GM12878 (cell line): ENCODE data around the gene ATP6V0A1. TPM values are rescaled to one million over a fixed set of nuclear protein-coding genes. Genes with fewer than 3 reads are reported as not detected.

ENCODE experiments used
- ATAC-seq: fragments of 200-7000 bp; cut with Tn5 transposase; 3 replicates; pipeline ENCODE4 v1.9.1; 2020; ENCODE audit warnings: mild to moderate bottlenecking, moderate library complexity
- BruUV-seq: library from RNA; stranded (reverse); fragments of 400-500 nt; replicated peaks from 2 replicates; lab custom pipeline; 2021; lab: Mats Ljungman, UMichigan
- CTCF ChIA-PET: fragments of 300-600 bp; sonication (Branson Sonifier 250); formaldehyde crosslinking; extraction: SDS; loops from one replicate; lab custom pipeline; 2021; ENCODE audit warnings: inconsistent platforms; lab: Yijun Ruan, JAX
- POLR2A ChIA-PET: fragments of 350-600 bp; formaldehyde crosslinking; extraction: SDS; loops from one replicate; lab custom pipeline; 2021; ENCODE audit warnings: inconsistent platforms; lab: Charles Lee
- RAD21 ChIA-PET: fragments of 300-600 bp; sonication (Branson Sonifier 250); formaldehyde crosslinking; loops from one replicate; lab custom pipeline; 2023; ENCODE audit warnings: antibody characterized with exemption; ENCODE audit not compliant: unreplicated experiment; lab: Charles Lee
- SMC1A ChIA-PET: fragments of 300-600 bp; sonication (Branson Sonifier 250); formaldehyde crosslinking; loops from one replicate; lab custom pipeline; 2023; ENCODE audit not compliant: unreplicated experiment, uncharacterized antibody; lab: Charles Lee
- DNase-seq: peaks from one replicate; pipeline ENCODE4 v3.0.0-alpha.2; 2011; ENCODE audit warnings: low read depth, low spot score
- FAIRE-seq: peaks from 3 replicates; lab custom pipeline; 2011; peaks lifted over from hg19 to GRCh38; lab: Jason Lieb, UNC
- H2AFZ ChIP-seq: 2 replicates; pipeline ENCODE4 v1.6.0; 2011; ENCODE audit warnings: low read depth, low read length, control low read depth; ENCODE audit not compliant: control insufficient read depth
- H3K27ac ChIP-seq: 2 replicates; pipeline ENCODE4 v1.5.1; 2011; ENCODE audit warnings: control low read depth; ENCODE audit not compliant: control insufficient read depth, insufficient read depth
- H3K27me3 ChIP-seq, 2 experiments: replicated peaks in 1 of 2; 2 replicates each; pipeline versions ENCODE4 v1.6.0 to v1.6.1; 2011; ENCODE audit warnings: low read length in 1 of 2; ENCODE audit not compliant: control insufficient read depth in 2 of 2, insufficient read depth in 2 of 2
- H3K36me3 ChIP-seq, 2 experiments: 2 replicates each; pipeline ENCODE4 v1.5.1; 2011; ENCODE audit warnings: low read length in 1 of 2; ENCODE audit not compliant: control insufficient read depth in 2 of 2, insufficient read depth in 2 of 2
- H3K4me1 ChIP-seq: 2 replicates; pipeline ENCODE4 v1.6.1; 2011; ENCODE audit warnings: mild to moderate bottlenecking, low read length, moderate library complexity, mixed read lengths; ENCODE audit not compliant: control insufficient read depth, insufficient read depth
- H3K4me2 ChIP-seq: 2 replicates; pipeline ENCODE4 v1.6.0; 2011; ENCODE audit warnings: control low read depth; ENCODE audit not compliant: control insufficient read depth, insufficient read depth
- H3K4me3 ChIP-seq: fragments of 200-600 bp; sonication (generic); 2 replicates; pipeline ENCODE4 v1.5.1; 2016
- H3K79me2 ChIP-seq: 2 replicates; pipeline ENCODE4 v1.6.0; 2011; ENCODE audit warnings: low read length; ENCODE audit not compliant: control insufficient read depth, insufficient read depth
- H3K9ac ChIP-seq: 2 replicates; pipeline ENCODE4 v1.8.0; 2011; ENCODE audit warnings: low read length, control low read depth, mixed read lengths; ENCODE audit not compliant: control insufficient read depth, insufficient read depth
- H3K9me3 ChIP-seq: replicated peaks from 3 replicates; pipeline ENCODE4 v1.5.1; 2011; ENCODE audit warnings: mild to moderate bottlenecking, low read length; ENCODE audit not compliant: control insufficient read depth, insufficient read depth
- H4K20me1 ChIP-seq: 2 replicates; pipeline ENCODE4 v1.6.0; 2011; ENCODE audit not compliant: control insufficient read depth, insufficient read depth
- E4F1 ChIP-seq: fragments of 450-650 bp; IDR thresholded peaks from 2 replicates; pipeline ENCODE4 v1.6.1; 2018; ENCODE audit warnings: borderline replicate concordance, mild to moderate bottlenecking; ENCODE audit not compliant: partially characterized antibody
- JUND ChIP-seq: IDR thresholded peaks from 2 replicates; pipeline ENCODE4 v1.6.1; 2012; ENCODE audit warnings: low read depth, mild to moderate bottlenecking, low read length, improper control_type of control experiment, moderate library complexity
- KLF5 ChIP-seq: fragments of 450-650 bp; IDR thresholded peaks from 2 replicates; pipeline ENCODE4 v1.6.1; 2014; ENCODE audit warnings: mild to moderate bottlenecking; ENCODE audit not compliant: partially characterized antibody
- SMAD1 ChIP-seq: fragments of 450-650 bp; IDR thresholded peaks from 2 replicates; pipeline ENCODE4 v1.6.1; 2018; ENCODE audit warnings: mild to moderate bottlenecking, low read depth; ENCODE audit not compliant: partially characterized antibody
- SMAD5 ChIP-seq: IDR thresholded peaks from 2 replicates; pipeline ENCODE4 v1.6.1; 2016; ENCODE audit warnings: antibody characterized with exemption, low read depth
- SMARCA5 ChIP-seq: fragments of 450-650 bp; IDR thresholded peaks from 2 replicates; pipeline ENCODE4 v1.6.1; 2017; ENCODE audit warnings: mild to moderate bottlenecking
- TBL1XR1 ChIP-seq: IDR thresholded peaks from 2 replicates; pipeline ENCODE4 v1.6.1; 2012; ENCODE audit warnings: low read depth, low read length, improper control_type of control experiment
- YY1 ChIP-seq: IDR thresholded peaks from 2 replicates; pipeline ENCODE4 v1.6.1; 2011; ENCODE audit warnings: low read depth, mild to moderate bottlenecking, low read length
- ZBED1 ChIP-seq: IDR thresholded peaks from 2 replicates; pipeline ENCODE4 v1.6.1; 2016; ENCODE audit warnings: borderline replicate concordance
- ZNF384 ChIP-seq: IDR thresholded peaks from 2 replicates; pipeline ENCODE4 v1.6.1; 2012; ENCODE audit warnings: low read depth, mild to moderate bottlenecking, low read length, improper control_type of control experiment, borderline replicate concordance
- ZNF687 ChIP-seq: fragments of 450-650 bp; IDR thresholded peaks from 2 replicates; pipeline ENCODE4 v1.6.1; 2017; ENCODE audit warnings: mild to moderate bottlenecking, moderate library complexity
- WGBS: methylation state at CpG from one replicate; pipeline ENCODE4 v1.1.6; 2016; ENCODE audit warnings: low lambda C conversion rate; ENCODE audit not compliant: insufficient replicate concordance, insufficient coverage; ENCODE audit errors: missing lambda C conversion rate; 5-methylcytosine and 5-hydroxymethylcytosine counted together
- in situ Hi-C: fragments of 300-500 bp; cut with MboI; formaldehyde crosslinking; loops from 9 replicates; pipeline ENCODE4 v1.14.3; 2018; ENCODE audit warnings: mixed read lengths
- intact Hi-C: fragments of 100-400 bp; cut with micrococcal nuclease; formaldehyde crosslinking; loops from one replicate; pipeline ENCODE4 v1.14.2; 2022; ENCODE audit not compliant: unreplicated experiment
- polyA plus RNA-seq, 11 experiments: library from polyadenylated mRNA; depleted of rRNA in 4 of 11; unstranded in 6 of 11; stranded (reverse) in 5 of 11; fragments of >200 nt; fragmentation: Nextera tagmentation in 4 of 11; fragmentation: Illumina TruSeq in 1 of 11; extraction: Ambion mirVana in 4 of 11; extraction: Trizol in 1 of 11; gene quantifications; 1 replicate in 1 of 11; 2 replicates in 10 of 11; pipeline versions ENCODE4 v1.2.1 to v1.2.3, GENCODE V29; 2011 to 2016; ENCODE audit warnings: inconsistent platforms in 2 of 11, missing spikeins in 2 of 11, low read depth in 1 of 11
- total RNA-seq, 4 experiments: library from RNA; depleted of rRNA in 3 of 4; stranded (reverse); fragments of >200 nt in 3 of 4; fragmentation: Illumina TruSeq in 1 of 4; extraction: Trizol in 1 of 4; gene quantifications; 2 replicates each; pipeline versions ENCODE4 v1.2.1 to v1.2.3, GENCODE V29; 2013 to 2021
- TF ChIP-seq, protein P1 (sequence below): fragments of 150-350 bp; IDR thresholded peaks from 2 replicates; pipeline ENCODE4 v1.6.1; 2016; ENCODE audit warnings: low read depth, low read length

Gene ATP6V0A1
- total and polyA plus RNA-seq, 10 of the 15 experiments (the other 5 are each of a cell fraction or from before 2014, with no cell fraction given) = 3.0 to 76.6 (median 30.9) TPM

DNA sequence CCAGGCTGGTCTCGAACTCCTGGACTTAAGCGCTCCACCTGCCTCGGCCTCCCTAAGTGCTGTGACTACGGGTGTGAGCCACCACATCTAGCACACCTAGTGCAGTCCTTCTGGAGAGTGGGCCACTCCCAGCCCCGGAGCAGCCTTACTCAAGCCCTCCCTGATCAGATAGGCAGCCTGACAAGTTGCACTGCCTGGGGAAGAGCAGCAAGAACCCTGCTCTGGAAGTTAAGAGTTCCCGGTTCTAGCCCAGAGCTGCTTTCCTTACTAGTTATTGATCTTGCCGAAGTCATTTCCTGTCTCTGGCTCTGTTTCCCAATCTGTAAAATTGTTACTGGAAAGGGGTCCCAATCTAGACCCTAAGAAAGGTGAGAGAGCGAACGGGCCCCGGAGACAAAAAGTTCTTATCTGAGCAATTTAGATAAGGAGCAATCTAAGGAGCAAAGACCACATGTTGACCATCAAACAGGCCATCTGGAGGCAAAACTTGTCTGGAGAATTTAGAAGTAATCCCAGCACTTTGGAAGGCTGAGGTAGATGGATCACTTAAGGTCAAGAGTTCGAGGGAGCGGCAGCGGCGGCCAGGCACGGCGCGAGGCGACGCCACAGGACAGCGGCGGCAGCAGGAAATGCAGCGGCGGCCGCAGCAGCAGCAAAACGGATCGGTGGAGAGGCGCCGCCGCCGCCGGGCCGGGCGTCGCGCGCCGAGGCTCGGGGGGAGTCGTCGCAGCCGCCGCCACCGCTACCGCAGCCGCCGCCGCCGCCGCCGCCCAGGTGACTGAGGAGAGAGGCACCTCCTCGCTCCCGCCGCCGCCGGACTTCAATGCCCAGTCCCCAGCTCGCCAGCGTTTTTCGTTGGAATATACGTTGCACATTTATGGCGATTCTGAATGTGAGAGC lies 73.0 kb downstream of the ATP6V0A1 start:
- ChIA-PET CTCF (interaction anchor here (1.0 to 2.6 kb wide), 8 partner anchors 11 to 105 kb away, joined by 3 to 10 read pairs (median 6); partner anchors contain the start of gene PSMC3IP), POLR2A (interaction anchor here (0.6 to 1.3 kb wide), 9 partner anchors 9 to 566 kb away, joined by 3 to 9 read pairs (median 5); partner anchors contain the start of gene PSMC3IP), RAD21 (interaction anchor here (1.2 to 1.9 kb wide), 3 partner anchors 47 to 128 kb away, joined by 4 to 9 read pairs (median 5); no protein-coding TSS in a partner anchor), SMC1A (interaction anchor here (0.8 to 2.3 kb wide), 3 partner anchors 19 to 242 kb away, joined by 3 to 5 read pairs (median 3); no protein-coding TSS in a partner anchor)
- FAIRE-seq = no peak
- no peaks in the 10 kb centered on the region for H3K27me3 ChIP-seq
- H2AFZ ChIP-seq = peak overlapping the region; percentile 87
- WGBS = 27% methylated on average over 36 of the region's 60 CpGs
- no peak for DNase-seq
- no TSS peak for BruUV-seq
- H4K20me1 ChIP-seq = no peaks in the 10 kb centered on the region
- peaks cover 3% of the 10 kb centered on the region for H3K79me2 ChIP-seq
- intact Hi-C loops = no loop called here
- peak overlapping the region; percentile 53; the same call in 1 of the 2 replicates for H3K4me3 ChIP-seq
- peak overlapping the region; percentile 51; the same call in 1 of the 2 replicates for H3K9ac ChIP-seq
- peaks cover 29% of the 10 kb centered on the region for H3K4me1 ChIP-seq
- H3K27ac ChIP-seq = peak overlapping the region; percentile 39
- H3K4me2 ChIP-seq = peak overlapping the region; percentile 79
- peak; percentile 35 for ATAC-seq
- no peaks in the 10 kb centered on the region for H3K36me3 ChIP-seq
- in situ Hi-C loops = no loop called here
- no peaks in the 10 kb centered on the region for H3K9me3 ChIP-seq
- no peak for TF ChIP-seq JUND
- peak; percentile 90 for TF ChIP-seq SMARCA5
- no peak for TF ChIP-seq SMAD5
- TF ChIP-seq, protein P1, sequence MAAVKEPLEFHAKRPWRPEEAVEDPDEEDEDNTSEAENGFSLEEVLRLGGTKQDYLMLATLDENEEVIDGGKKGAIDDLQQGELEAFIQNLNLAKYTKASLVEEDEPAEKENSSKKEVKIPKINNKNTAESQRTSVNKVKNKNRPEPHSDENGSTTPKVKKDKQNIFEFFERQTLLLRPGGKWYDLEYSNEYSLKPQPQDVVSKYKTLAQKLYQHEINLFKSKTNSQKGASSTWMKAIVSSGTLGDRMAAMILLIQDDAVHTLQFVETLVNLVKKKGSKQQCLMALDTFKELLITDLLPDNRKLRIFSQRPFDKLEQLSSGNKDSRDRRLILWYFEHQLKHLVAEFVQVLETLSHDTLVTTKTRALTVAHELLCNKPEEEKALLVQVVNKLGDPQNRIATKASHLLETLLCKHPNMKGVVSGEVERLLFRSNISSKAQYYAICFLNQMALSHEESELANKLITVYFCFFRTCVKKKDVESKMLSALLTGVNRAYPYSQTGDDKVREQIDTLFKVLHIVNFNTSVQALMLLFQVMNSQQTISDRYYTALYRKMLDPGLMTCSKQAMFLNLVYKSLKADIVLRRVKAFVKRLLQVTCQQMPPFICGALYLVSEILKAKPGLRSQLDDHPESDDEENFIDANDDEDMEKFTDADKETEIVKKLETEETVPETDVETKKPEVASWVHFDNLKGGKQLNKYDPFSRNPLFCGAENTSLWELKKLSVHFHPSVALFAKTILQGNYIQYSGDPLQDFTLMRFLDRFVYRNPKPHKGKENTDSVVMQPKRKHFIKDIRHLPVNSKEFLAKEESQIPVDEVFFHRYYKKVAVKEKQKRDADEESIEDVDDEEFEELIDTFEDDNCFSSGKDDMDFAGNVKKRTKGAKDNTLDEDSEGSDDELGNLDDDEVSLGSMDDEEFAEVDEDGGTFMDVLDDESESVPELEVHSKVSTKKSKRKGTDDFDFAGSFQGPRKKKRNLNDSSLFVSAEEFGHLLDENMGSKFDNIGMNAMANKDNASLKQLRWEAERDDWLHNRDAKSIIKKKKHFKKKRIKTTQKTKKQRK = no peak
- no peak for TF ChIP-seq TBL1XR1
- no peak for TF ChIP-seq KLF5
- TF ChIP-seq E4F1 = no peak
- no peak for TF ChIP-seq ZNF384
- 0 out of 2 replicates have a peak, but pooled peaks have one; percentile 24 for TF ChIP-seq YY1
- no peak for TF ChIP-seq SMAD1
- peak; percentile 83 for TF ChIP-seq ZNF687
- TF ChIP-seq ZBED1 = no peak
